HG03066 (cell line): Measurements from ENCODE around the gene SLC13A4.
"Not testable (repeated sequence)": the region's sequence is repeated elsewhere in the genome, so short reads cannot be mapped to it uniquely, and the experiment has no call there.

ENCODE experiments used
- ATAC-seq: cut with Tn5 transposase; IDR thresholded peaks from one replicate; pipeline ENCODE4 v1.9.1; 2021; ENCODE audit warnings: low read depth; ENCODE audit not compliant: unreplicated experiment

The SLC13A4 gene, protein sequence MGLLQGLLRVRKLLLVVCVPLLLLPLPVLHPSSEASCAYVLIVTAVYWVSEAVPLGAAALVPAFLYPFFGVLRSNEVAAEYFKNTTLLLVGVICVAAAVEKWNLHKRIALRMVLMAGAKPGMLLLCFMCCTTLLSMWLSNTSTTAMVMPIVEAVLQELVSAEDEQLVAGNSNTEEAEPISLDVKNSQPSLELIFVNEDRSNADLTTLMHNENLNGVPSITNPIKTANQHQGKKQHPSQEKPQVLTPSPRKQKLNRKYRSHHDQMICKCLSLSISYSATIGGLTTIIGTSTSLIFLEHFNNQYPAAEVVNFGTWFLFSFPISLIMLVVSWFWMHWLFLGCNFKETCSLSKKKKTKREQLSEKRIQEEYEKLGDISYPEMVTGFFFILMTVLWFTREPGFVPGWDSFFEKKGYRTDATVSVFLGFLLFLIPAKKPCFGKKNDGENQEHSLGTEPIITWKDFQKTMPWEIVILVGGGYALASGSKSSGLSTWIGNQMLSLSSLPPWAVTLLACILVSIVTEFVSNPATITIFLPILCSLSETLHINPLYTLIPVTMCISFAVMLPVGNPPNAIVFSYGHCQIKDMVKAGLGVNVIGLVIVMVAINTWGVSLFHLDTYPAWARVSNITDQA

GRCh38 chr7:135728136-135728669, at the start of gene SLC13A4:
SLC13A4 (minus strand) TSS chr7:135728186; CDS start chr7:135727496, 690 bp downstream.
- ATAC-seq: no peak

DNA sequence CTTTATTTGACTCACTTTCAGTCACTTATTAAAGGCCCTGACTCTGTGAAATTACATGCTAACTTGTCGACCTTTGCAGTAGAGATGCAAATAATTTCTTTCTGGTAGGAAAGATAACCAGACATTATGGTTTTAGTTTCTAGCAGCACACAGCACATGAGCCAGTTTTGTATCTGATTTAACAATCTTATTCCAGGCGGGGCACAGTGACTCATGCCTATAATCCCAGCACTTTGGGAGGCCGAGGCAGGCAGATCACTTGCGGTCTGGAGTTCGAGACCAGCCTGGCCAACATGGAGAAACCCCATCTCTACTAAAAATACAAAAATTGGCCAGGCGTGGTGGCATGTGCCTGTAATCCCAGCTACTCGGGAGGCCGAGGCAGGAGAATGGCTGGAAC, 47.9 kb upstream of the SLC13A4 start:
- not testable (repeated sequence) for ATAC-seq

- ATAC-seq: no peak
Measured at GRCh38 chr7:135775230-135775629, 47.2 kb upstream of the SLC13A4 start.

DNA sequence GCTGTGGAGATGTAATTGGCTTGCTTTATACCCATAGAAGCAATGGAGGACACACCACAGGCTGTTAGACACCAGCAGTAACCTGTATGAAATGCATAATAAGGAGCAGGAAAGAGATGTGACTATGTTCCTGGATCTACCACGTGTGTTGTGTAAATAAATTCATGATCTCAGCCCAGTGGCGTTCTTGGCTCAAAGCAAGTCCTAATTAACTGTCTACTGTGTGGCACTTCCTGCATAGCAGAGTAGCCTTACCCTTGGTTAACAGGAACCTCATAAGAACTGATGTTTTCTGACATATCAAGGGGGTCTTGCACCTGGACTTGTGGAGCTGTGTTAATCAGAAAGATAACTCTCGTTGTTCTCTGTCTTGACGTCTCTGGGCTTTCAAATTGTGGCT, 46.3 kb upstream of the SLC13A4 start:
- ATAC-seq: no peak

DNA sequence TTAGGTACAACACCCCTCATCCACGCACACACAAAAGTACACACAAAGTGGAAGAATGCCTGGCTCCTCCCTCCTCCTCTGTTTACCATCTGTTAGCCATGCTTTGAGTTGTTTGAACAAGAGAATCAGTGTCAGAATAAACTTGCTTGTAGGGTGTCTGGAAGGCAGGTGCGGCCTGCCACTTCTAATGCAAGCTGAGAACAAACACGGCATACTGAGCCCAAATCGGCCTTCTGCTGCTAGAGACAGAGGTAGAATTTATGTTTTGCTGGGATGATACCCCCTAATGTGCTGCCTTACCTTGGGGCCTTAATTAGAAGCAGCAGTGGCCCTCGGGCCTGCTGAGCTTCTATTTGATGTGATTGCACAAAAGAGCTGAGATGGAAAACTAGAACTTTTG, 45.5 kb upstream of the SLC13A4 start:
- no peak for ATAC-seq

DNA sequence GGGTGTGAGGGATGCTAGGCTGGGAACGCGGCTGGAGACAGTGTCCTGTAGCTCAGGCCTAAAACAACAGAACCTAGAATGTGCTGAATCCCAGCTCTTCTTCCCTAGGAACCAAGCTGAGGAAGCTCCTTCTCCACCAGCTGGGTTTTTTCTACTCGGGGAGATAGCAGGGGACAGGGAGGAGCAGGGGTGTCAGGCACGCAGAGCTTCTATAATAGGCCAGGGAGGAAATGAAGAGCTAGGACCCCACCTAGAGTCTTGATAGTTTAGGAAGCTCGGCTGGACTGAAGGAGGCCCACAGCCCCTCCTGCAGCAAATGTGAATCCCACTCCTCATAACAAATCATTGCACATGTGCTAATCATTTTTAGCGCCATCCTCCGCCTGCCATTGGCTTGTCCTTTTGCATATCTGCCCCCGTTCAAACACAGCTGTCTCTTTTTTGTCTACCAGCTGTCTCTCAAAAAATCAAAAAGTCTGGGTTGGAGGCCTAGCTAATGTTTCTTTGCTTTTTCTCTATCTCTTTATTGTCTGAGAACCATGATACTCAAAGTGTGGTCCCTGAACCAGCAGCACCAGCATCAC, 44.7 kb upstream of the SLC13A4 start:
- no peak for ATAC-seq

GRCh38 chr7:135771961-135772638, 44.1 kb upstream of the SLC13A4 start:
- ATAC-seq: no peak

GRCh38 chr7:135771051-135771450, 43.1 kb upstream of the SLC13A4 start:
- no peak for ATAC-seq

DNA sequence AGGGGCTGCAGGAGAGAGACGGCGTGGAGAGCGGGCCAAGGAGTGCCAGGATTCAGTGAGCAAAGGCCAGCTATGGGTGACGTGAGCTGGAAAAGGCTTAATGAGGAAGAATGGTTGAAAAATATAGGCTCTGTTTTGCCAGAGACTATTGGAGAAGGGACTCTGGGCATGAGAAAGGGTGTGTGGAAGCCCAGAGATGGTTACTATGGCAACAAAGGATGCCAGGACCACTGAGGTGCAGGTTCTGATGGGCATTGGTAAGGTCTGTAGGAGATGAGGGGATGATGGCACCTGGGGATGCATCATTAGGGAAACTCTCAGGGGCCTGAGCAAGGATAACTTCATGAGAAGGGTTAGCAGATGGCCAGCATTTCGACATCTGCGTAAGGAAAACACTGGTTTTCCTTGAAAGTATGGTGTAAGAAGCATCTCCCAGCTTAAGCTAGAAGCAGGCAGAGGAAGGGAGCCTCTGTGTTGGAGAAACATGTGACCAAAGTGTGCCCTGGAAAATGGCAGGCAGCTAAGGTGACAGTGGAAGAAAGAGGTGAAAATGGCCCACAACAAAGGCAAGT, 42.2 kb upstream of the SLC13A4 start:
- ATAC-seq: no peak

- ATAC-seq: no peak
Measured at GRCh38 chr7:135769005-135769802, 41.2 kb upstream of the SLC13A4 start.

DNA sequence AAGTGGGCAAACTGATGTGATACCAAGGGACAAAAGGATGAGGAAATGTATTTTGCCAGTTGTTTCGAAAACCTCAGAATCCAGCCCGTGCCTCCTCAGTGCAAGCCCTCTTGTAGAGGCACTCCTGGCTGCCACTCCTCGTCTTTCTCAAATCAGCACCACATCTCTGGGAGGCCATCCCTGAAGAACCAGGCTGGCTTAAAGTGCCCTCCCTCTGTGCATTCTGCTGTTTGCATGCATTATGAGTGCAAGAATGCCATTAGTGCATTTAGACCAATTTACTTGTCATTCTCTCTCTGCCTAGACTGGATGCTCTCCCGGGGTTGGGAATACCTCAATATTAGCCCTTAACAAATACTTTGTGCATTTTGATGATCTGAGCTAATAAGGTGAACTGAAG, 40.5 kb upstream of the SLC13A4 start:
- no peak for ATAC-seq

GRCh38 chr7:135768064-135768463, 40.1 kb upstream of the SLC13A4 start:
- no peak for ATAC-seq

- ATAC-seq: no peak
Measured at GRCh38 chr7:135763261-135763660, 35.3 kb upstream of the SLC13A4 start.

DNA sequence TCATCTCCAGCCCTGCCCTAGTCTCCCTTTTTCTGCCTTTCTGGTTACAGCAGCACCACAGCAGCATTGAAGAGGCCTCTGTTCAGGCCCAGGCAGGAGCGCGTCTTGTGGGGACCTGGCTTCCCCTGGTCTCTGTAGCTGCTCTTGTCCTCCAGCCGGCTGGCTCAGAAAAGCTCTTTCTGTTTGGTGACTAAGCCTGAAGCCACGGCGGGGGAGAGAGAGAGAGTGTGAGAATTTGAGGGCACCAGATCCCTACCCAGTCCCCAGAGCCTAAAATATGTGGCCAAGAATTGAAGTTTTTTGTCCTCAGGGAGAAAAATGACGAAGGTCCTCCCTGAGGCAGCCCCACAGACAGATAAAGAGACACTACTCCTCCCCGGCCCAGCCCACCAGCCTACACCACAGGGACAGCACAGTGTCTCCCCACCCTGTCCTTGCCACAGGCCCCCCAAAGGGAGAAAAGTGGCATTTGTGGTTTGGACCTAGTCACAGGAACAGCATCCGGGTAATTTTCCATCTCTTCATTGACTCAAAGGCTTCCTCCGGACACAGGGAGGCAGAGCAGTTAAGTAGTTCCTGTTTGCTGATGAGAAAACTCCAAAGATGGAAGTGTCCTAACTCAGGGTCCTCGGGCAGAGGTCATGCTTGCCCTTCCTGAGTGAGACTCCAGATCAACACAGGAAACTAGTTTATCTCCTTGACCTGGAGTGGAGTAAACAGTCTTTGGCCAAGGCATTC, 33.9 kb upstream of the SLC13A4 start:
- ATAC-seq: no peak

GRCh38 chr7:135759532-135759931, 31.5 kb upstream of the SLC13A4 start:
- ATAC-seq: no peak

DNA sequence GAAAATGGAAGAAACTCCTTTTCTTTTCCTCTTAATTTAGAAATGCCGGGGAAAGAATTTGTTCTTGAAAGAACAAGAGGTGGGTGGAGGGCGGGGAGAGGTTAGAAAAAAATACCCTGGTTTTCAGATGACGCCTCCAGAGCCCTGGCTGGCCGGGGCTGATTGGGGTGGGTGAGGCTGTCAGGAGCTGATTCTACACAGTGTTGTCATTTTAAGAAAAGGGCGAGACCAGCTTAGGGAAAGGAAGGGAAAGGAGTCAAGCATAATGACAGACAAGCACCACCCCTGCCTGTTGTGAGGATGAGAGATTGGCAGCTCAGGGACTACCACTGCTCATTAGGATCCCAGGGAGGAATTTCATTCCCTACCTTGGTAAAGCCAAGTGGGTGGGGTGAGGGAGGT, 30.5 kb upstream of the SLC13A4 start:
- ATAC-seq: no peak

- no peak for ATAC-seq
Measured at GRCh38 chr7:135757719-135758411, 29.9 kb upstream of the SLC13A4 start.

DNA sequence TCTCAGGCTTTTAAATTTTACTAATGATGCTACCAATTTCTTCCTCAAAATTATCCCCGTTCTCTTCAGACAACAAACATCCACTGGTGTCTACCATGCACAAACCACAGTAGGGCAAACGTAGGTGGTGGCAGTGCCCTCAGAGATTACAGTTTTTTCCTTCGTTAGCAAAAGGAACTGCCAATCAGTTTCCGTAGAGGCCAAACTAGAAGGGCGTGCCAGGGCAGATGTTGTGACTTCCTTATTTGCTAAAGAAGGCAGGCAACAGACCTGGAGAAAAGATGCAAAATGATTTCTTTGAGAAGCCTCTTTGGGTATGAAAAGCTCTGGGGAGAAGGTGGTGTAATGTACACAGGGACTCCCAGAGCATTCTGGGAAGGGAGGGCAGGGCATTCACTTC, 28.2 kb upstream of the SLC13A4 start:
- ATAC-seq: no peak

GRCh38 chr7:135755351-135755753, 27.4 kb upstream of the SLC13A4 start:
- no peak for ATAC-seq
